HEK293 (cell line): Measurements from ENCODE around the gene ABCB10.

Source experiments
- CTCF ChIA-PET: fragments of 350-600 bp; formaldehyde crosslinking; extraction: SDS; loops from one replicate; lab custom pipeline; 2021; ENCODE audit warnings: antibody characterized with exemption; lab: Yijun Ruan, JAX
- POLR2A ChIA-PET: fragments of 300-600 bp; formaldehyde crosslinking; extraction: SDS; loops from one replicate; lab custom pipeline; 2020; ENCODE audit warnings: antibody characterized with exemption, inconsistent platforms; lab: Yijun Ruan, JAX
- H3K27ac ChIP-seq: fragments of 200-500 bp; sonication (Bioruptor generic); 2 replicates; pipeline ENCODE4 v1.5.1; 2014; ENCODE audit warnings: low read depth, low read length, control low read depth, inconsistent platforms; ENCODE audit errors: extremely low read depth
- H3K36me3 ChIP-seq, 2 experiments: fragments of 200-500 bp in 1 of 2; sonication (Bioruptor generic) in 1 of 2; 1 replicate in 1 of 2; 2 replicates in 1 of 2; pipeline ENCODE4 v1.5.1; 2014 to 2017; ENCODE audit warnings: inconsistent platforms in 2 of 2, low read length in 2 of 2; ENCODE audit not compliant: control insufficient read depth in 2 of 2, insufficient read depth in 1 of 2
- H3K4me1 ChIP-seq: fragments of 200-500 bp; sonication (Bioruptor generic); 2 replicates; pipeline ENCODE4 v1.5.1; 2014; ENCODE audit warnings: mild to moderate bottlenecking, low read length, inconsistent platforms; ENCODE audit not compliant: control insufficient read depth, insufficient read depth
- H3K4me3 ChIP-seq: 2 replicates; pipeline ENCODE4 v1.5.1; 2011; ENCODE audit warnings: low read depth, mild to moderate bottlenecking, control low read depth, low read length, moderate library complexity
- H3K9me3 ChIP-seq: fragments of 200-500 bp; sonication (Bioruptor generic); 2 replicates; pipeline ENCODE4 v1.5.1; 2014; ENCODE audit warnings: low read depth, low read length, inconsistent platforms; ENCODE audit not compliant: control insufficient read depth, insufficient read depth
- ZBTB21 ChIP-seq: fragments of 450-650 bp; formaldehyde crosslinking; IDR thresholded peaks from 2 replicates; pipeline ENCODE4 v1.5.1; 2017; ENCODE audit warnings: missing biosample characterization, missing genetic modification characterization
- ZNF184 ChIP-seq: fragments of 450-650 bp; IDR thresholded peaks from 2 replicates; pipeline ENCODE4 v1.5.1; 2018; ENCODE audit warnings: missing biosample characterization, mild to moderate bottlenecking, missing genetic modification characterization
- ZNF239 ChIP-seq: fragments of 450-650 bp; formaldehyde crosslinking; IDR thresholded peaks from 2 replicates; pipeline ENCODE4 v1.5.1; 2016; ENCODE audit warnings: missing biosample characterization, missing genetic modification characterization
- ZNF302 ChIP-seq: fragments of 450-650 bp; formaldehyde crosslinking; IDR thresholded peaks from 2 replicates; pipeline ENCODE4 v1.5.1; 2016; ENCODE audit warnings: missing biosample characterization, missing genetic modification characterization, low read depth
- ZNF335 ChIP-seq: fragments of 450-650 bp; formaldehyde crosslinking; conservative IDR thresholded peaks from 2 replicates; pipeline ENCODE4 v1.5.1; 2016; ENCODE audit warnings: missing biosample characterization, missing genetic modification characterization
- ZNF350 ChIP-seq: fragments of 450-650 bp; formaldehyde crosslinking; IDR thresholded peaks from 2 replicates; pipeline ENCODE4 v1.5.0; 2017; ENCODE audit warnings: missing biosample characterization, mild to moderate bottlenecking, missing genetic modification characterization
- ZNF394 ChIP-seq: fragments of 450-650 bp; formaldehyde crosslinking; IDR thresholded peaks from 2 replicates; pipeline ENCODE4 v1.5.1; 2016; ENCODE audit warnings: missing biosample characterization, missing genetic modification characterization, mild to moderate bottlenecking, moderate library complexity, borderline replicate concordance
- ZNF473 ChIP-seq: fragments of 450-650 bp; formaldehyde crosslinking; IDR thresholded peaks from 2 replicates; pipeline ENCODE4 v1.5.1; 2017; ENCODE audit warnings: missing biosample characterization, missing genetic modification characterization
- ZNF629 ChIP-seq: fragments of 450-650 bp; formaldehyde crosslinking; IDR thresholded peaks from 2 replicates; pipeline ENCODE4 v1.5.1; 2017; ENCODE audit warnings: missing biosample characterization, missing genetic modification characterization
- ZNF747 ChIP-seq: fragments of 450-650 bp; formaldehyde crosslinking; IDR thresholded peaks from 2 replicates; pipeline ENCODE4 v1.5.1; 2016; ENCODE audit warnings: missing biosample characterization, missing genetic modification characterization
- TF ChIP-seq, protein P1 (sequence below): fragments of 450-650 bp; formaldehyde crosslinking; IDR thresholded peaks from 2 replicates; pipeline ENCODE4 v1.5.1; 2016; ENCODE audit warnings: missing biosample characterization, missing genetic modification characterization
- TF ChIP-seq, protein P2 (sequence below): fragments of 450-650 bp; formaldehyde crosslinking; IDR thresholded peaks from 2 replicates; pipeline ENCODE4 v1.5.1; 2016; ENCODE audit warnings: missing biosample characterization, missing genetic modification characterization
- TF ChIP-seq, protein P3 (sequence below): fragments of 450-650 bp; formaldehyde crosslinking; IDR thresholded peaks from 2 replicates; pipeline ENCODE4 v1.5.1; 2016; ENCODE audit warnings: missing biosample characterization, missing genetic modification characterization
- TF ChIP-seq, protein P4 (sequence below): fragments of 450-650 bp; formaldehyde crosslinking; IDR thresholded peaks from 2 replicates; pipeline ENCODE4 v1.5.1; 2017; ENCODE audit warnings: missing biosample characterization, mild to moderate bottlenecking, missing genetic modification characterization, moderate library complexity
- TF ChIP-seq, protein P5 (sequence below): fragments of 450-650 bp; formaldehyde crosslinking; IDR thresholded peaks from 2 replicates; pipeline ENCODE4 v1.5.1; 2017; ENCODE audit warnings: missing biosample characterization, missing genetic modification characterization

The ABCB10 gene

DNA sequence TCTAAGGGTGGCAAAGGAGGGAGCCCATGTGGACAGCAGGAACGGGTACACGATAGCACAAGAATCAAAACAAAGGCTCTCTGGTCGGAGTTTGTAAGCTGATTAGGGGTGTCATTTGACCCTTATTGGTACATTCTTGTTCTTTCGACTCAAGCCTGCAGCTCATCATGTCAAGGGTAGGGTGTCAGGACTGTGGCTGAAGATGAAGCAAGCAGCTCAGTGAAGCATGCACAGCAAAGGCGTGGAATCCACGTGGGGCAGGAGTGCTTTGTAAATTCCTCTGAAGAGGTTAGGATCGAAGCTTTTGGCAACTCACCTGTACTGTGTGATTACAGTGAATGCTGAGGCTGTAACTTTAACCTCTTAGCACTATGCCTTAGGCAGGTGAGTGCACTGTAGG is 4.7 kb upstream of the ABCB10 start:
- no peak overlapping the region for H3K27ac ChIP-seq
- H3K9me3 ChIP-seq, result no peaks in the 10 kb centered on the region
- H3K36me3 ChIP-seq, result no peaks in the 10 kb centered on the region
- no peak overlapping the region for H3K4me3 ChIP-seq
- no peak for TF ChIP-seq ZNF335 (tag by site-specific recombination)
- TF ChIP-seq, protein P1, sequence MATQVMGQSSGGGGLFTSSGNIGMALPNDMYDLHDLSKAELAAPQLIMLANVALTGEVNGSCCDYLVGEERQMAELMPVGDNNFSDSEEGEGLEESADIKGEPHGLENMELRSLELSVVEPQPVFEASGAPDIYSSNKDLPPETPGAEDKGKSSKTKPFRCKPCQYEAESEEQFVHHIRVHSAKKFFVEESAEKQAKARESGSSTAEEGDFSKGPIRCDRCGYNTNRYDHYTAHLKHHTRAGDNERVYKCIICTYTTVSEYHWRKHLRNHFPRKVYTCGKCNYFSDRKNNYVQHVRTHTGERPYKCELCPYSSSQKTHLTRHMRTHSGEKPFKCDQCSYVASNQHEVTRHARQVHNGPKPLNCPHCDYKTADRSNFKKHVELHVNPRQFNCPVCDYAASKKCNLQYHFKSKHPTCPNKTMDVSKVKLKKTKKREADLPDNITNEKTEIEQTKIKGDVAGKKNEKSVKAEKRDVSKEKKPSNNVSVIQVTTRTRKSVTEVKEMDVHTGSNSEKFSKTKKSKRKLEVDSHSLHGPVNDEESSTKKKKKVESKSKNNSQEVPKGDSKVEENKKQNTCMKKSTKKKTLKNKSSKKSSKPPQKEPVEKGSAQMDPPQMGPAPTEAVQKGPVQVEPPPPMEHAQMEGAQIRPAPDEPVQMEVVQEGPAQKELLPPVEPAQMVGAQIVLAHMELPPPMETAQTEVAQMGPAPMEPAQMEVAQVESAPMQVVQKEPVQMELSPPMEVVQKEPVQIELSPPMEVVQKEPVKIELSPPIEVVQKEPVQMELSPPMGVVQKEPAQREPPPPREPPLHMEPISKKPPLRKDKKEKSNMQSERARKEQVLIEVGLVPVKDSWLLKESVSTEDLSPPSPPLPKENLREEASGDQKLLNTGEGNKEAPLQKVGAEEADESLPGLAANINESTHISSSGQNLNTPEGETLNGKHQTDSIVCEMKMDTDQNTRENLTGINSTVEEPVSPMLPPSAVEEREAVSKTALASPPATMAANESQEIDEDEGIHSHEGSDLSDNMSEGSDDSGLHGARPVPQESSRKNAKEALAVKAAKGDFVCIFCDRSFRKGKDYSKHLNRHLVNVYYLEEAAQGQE, result no peak
- TF ChIP-seq, protein P2, sequence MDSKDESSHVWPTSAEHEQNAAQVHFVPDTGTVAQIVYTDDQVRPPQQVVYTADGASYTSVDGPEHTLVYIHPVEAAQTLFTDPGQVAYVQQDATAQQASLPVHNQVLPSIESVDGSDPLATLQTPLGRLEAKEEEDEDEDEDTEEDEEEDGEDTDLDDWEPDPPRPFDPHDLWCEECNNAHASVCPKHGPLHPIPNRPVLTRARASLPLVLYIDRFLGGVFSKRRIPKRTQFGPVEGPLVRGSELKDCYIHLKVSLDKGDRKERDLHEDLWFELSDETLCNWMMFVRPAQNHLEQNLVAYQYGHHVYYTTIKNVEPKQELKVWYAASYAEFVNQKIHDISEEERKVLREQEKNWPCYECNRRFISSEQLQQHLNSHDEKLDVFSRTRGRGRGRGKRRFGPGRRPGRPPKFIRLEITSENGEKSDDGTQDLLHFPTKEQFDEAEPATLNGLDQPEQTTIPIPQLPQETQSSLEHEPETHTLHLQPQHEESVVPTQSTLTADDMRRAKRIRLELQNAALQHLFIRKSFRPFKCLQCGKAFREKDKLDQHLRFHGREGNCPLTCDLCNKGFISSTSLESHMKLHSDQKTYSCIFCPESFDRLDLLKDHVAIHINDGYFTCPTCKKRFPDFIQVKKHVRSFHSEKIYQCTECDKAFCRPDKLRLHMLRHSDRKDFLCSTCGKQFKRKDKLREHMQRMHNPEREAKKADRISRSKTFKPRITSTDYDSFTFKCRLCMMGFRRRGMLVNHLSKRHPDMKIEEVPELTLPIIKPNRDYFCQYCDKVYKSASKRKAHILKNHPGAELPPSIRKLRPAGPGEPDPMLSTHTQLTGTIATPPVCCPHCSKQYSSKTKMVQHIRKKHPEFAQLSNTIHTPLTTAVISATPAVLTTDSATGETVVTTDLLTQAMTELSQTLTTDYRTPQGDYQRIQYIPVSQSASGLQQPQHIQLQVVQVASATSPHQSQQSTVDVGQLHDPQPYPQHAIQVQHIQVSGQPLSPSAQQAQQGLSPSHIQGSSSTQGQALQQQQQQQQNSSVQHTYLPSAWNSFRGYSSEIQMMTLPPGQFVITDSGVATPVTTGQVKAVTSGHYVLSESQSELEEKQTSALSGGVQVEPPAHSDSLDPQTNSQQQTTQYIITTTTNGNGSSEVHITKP (tag by site-specific recombination), result peak; percentile 8; the same call in 1 of the 2 replicates
- no peak for TF ChIP-seq ZNF747 (tag by site-specific recombination)
- TF ChIP-seq ZBTB21 (tag by site-specific recombination), result no peak
- 0 out of 2 replicates have a peak, but pooled peaks cover 2% of the 10 kb centered on the region for H3K4me1 ChIP-seq
- POLR2A ChIA-PET, result interaction anchor here (0.6 to 1.3 kb wide), 3 partner anchors 22 to 571 kb away, joined by 3 to 8 read pairs (median 7); partner anchors contain the start of genes TAF5L and URB2
- CTCF ChIA-PET, result interaction anchor here (0.7 to 1.3 kb wide), 3 partner anchors 12 to 55 kb away, joined by 3 to 5 read pairs (median 4); partner anchors contain the start of gene NUP133

DNA sequence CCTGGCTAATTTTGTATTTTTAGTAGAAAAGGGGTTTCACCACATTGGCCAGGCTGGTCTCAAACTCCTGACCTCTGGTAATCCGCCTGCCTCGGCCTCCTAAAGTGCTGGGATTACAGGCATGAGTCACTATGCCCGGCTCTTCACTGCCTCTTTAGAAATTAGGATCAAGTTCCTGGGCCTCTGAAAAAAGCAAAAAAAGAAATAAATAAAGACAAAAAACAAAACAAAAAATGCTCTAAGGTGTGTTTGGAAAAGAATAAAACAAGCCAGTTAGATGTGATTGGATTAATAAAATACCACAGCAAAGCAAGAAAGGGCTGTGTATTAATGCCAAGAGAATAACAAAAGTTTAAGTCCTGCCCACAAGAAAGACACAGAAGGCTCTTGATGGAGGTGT is 4.2 kb upstream of the ABCB10 start:
- Histone ChIP-seq H3K4me3 (no peak overlapping the region), H3K9me3 (no peaks in the 10 kb centered on the region), H3K27ac (no peak overlapping the region), H3K4me1 (0 out of 2 replicates have a peak, but pooled peaks cover 2% of the 10 kb centered on the region), H3K36me3 (no peaks in the 10 kb centered on the region)
- CTCF ChIA-PET, result interaction anchor here (0.7 to 1.1 kb wide), 2 partner anchors 13 to 54 kb away, joined by 3 to 4 read pairs; partner anchors contain the start of gene NUP133
- POLR2A ChIA-PET, result interaction anchor here (1.2 to 1.3 kb wide), 2 partner anchors 22 to 63 kb away, joined by 3 to 8 read pairs; partner anchors contain the start of genes TAF5L and URB2
- TF ChIP-seq ZNF239 (tag by site-specific recombination), result no peak
- TF ChIP-seq ZNF350 (tag by site-specific recombination), result no peak
- TF ChIP-seq, protein P3, sequence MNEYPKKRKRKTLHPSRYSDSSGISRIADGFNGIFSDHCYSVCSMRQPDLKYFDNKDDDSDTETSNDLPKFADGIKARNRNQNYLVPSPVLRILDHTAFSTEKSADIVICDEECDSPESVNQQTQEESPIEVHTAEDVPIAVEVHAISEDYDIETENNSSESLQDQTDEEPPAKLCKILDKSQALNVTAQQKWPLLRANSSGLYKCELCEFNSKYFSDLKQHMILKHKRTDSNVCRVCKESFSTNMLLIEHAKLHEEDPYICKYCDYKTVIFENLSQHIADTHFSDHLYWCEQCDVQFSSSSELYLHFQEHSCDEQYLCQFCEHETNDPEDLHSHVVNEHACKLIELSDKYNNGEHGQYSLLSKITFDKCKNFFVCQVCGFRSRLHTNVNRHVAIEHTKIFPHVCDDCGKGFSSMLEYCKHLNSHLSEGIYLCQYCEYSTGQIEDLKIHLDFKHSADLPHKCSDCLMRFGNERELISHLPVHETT, result 0 out of 2 replicates have a peak, but pooled peaks have one; percentile 45
- peak; percentile 25; the same call in 1 of the 2 replicates for TF ChIP-seq ZNF629 (tag by site-specific recombination)
- TF ChIP-seq ZNF302 (tag by site-specific recombination), result no peak
- TF ChIP-seq ZNF473 (tag by site-specific recombination), result no peak
- TF ChIP-seq, protein P4, sequence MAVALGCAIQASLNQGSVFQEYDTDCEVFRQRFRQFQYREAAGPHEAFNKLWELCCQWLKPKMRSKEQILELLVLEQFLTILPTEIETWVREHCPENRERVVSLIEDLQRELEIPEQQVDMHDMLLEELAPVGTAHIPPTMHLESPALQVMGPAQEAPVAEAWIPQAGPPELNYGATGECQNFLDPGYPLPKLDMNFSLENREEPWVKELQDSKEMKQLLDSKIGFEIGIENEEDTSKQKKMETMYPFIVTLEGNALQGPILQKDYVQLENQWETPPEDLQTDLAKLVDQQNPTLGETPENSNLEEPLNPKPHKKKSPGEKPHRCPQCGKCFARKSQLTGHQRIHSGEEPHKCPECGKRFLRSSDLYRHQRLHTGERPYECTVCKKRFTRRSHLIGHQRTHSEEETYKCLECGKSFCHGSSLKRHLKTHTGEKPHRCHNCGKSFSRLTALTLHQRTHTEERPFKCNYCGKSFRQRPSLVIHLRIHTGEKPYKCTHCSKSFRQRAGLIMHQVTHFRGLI (tag by site-specific recombination), result no peak
- TF ChIP-seq, protein P5, sequence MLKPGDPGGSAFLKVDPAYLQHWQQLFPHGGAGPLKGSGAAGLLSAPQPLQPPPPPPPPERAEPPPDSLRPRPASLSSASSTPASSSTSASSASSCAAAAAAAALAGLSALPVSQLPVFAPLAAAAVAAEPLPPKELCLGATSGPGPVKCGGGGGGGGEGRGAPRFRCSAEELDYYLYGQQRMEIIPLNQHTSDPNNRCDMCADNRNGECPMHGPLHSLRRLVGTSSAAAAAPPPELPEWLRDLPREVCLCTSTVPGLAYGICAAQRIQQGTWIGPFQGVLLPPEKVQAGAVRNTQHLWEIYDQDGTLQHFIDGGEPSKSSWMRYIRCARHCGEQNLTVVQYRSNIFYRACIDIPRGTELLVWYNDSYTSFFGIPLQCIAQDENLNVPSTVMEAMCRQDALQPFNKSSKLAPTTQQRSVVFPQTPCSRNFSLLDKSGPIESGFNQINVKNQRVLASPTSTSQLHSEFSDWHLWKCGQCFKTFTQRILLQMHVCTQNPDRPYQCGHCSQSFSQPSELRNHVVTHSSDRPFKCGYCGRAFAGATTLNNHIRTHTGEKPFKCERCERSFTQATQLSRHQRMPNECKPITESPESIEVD (tag by site-specific recombination), result no peak
- TF ChIP-seq, protein P2 (tag by site-specific recombination), result no peak
- no peak for TF ChIP-seq ZNF184
- no peak for TF ChIP-seq ZNF394 (tag by site-specific recombination)
